ENCODE data around the gene CFAP298.

DNA sequence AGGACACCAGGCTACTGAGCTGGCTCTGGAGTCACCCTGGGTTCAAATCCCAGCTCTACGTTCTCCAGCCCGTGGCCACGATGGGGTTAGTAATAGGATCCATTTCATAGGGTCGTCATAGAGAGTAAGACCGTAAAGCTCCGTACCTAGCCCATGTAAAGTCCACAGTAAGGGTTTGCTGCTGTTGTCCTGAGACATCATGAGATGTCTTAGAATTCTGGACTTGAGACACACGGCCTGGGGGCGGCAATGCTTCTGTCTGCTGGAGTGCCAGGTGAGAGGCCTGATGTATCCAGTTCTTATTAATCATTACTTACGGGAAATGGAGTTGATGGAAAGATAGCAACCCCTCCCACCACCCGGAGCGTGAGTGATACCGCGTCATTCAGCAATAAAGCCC, 30.4 kb downstream of the CFAP298 start:
- TF ChIP-seq POLR2AphosphoS5 (IDR thresholded peaks at IDR 0.05; ENCODE audit: borderline replicate concordance, low read depth, low read length) (no peak), EZH2 (IDR thresholded peaks at IDR 0.05) (no peak), FOXP2 (optimal IDR thresholded peaks at IDR 0.05; ENCODE audit: control extremely low read depth, extremely low read length, insufficient read depth) (no peak)
